Activated T-helper 1 cell treated with Interleukin-2 at 50 U/mL for 16 hours (primary cell): ENCODE data around the gene PMIS2.
A peak's percentile ranks its signal among the peaks of the same experiment; 100 is the strongest.

ENCODE experiments used
- DNase-seq: peaks from one replicate; pipeline ENCODE4 v3.0.0-alpha.2; 2020; ENCODE audit warnings: low read depth

The PMIS2 gene

DNA sequence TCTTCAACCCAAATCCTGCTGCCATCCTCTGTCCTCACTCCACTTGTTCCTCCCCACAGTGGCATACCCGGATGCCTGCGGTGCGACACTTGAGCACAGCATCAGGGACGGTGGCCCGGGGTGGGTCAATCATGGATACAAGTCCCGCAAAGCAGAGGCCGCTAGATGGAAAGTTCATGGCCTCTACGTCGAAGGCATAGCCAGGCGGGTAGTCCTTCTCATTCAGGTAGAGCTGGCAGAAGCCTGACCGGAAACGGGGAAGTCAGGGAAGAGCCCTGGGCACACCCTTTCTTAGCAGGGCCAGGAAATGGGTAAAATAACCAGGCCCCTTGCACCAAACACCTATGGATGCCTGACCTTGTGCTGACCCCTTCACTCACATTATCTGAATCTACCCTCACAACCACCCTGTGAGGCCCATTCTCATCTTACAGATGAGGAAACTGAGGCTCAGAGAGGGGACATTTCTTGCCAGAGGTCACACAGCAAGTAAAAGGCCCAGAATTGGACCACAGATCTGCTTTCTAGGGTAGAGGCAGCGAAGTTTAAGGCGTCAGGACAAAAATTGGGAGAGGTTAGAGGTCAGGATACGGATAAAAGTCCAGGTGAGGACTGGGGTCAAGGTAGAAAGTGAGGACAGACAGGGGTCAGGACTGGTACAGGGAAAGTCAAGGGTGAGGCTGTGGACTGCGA lies 29.0 kb upstream of the PMIS2 start:
- DNase-seq: no peak

DNA sequence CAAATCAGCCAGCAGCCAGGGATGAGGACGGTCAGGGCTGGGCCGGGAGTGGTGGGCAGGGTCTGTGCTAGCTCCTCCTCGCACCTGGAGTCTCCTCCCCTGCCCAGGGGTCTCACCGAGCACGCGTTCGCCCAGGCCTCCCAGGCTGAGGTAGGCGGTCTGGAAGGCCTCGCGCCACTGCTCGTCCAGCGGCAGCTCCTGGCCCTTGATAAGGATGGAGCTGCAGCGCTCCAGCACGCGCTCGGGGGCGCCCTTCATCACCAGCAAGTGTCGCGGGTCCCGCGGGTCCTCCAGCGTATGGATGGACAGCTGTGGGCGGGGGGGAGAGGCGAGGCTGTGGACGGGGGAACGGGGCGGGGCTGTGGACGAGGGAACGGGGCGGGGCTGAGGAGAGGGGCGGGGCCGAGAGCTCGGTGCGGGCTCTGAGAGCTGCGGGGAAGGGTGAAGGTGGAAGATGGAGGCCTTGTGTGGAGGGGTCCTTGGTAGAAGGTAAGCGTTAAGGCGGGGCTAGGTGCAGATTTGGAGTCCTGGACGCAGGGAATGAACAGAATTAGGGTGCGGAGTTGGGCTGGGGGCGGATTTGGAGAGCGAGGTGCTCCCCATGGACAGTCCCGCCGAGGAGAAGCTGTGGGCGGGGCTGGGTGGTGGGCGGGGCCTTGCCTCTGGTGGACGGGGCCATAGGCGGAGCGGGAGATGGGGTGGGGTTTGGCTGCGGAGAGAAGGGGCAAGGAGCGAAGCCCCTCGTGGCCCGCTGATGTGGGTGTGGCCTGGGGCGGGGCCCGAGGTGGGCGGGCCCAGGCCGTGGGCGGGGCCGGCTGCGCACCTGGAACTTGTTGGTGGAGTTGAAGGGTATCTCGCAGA lies 28.2 kb upstream of the PMIS2 start:
- DNase-seq: peak; percentile 23

DNA sequence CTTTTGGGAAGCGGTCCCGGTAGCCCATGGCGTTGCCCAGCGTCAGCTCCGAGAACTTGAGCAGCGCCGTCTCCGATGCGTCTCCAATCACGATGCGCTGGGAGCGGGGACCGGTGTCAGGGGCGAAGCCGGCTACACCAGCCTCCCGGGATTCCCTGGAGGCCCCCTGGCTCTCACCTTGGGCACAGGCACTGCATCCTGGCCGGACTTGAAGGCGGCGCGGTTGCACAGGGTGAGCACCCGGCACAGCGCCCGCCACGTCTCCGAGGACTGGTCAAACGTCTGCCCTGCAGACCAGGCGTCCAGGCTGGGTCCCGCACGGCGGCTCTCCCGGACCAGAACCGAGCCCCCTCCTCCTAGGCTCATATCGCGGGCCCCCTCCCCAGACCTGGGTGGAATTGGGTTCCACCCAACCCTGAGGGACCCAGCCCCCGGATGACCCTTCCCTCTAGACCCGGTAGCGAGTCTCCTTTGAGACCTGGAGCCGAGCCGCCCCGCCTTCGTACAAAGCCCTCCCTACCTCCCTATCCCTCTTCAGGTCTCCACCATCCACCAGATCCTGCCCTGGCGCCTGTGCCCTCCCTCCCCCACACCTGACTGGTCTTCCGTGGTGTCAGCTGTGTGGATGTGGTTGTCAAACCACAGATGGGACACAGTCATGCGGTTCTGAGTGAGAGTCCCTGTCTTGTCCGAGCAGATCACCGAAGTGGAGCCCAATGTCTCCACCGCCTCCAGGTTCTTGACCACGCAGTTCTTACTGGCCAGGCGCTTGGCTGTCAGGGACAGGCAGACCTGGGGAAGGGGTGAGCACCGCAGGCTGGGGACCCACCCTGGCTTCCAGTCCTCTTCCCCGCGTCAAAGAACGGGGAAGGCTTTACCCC lies 27.3 kb upstream of the PMIS2 start:
- no peak for DNase-seq

DNA sequence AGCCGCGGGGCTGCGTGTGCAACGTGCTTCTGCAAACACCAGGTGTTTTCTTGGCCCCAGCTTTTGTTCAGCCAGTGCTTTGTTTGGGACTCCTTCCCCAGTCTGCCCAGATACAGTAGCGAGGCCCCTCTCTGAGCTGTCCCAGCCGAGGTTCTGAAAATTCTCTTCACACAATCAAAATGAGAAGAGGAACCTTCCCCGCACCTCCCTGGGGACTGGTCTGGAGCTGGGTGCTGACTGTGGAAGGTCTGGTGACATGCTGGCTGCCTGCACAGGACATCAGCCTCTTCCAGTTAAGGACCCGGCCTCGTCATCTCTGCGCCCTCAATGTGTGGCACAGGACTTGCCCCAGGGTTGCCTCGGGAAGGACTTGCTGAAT lies 26.7 kb upstream of the PMIS2 start:
- DNase-seq: no peak

DNA sequence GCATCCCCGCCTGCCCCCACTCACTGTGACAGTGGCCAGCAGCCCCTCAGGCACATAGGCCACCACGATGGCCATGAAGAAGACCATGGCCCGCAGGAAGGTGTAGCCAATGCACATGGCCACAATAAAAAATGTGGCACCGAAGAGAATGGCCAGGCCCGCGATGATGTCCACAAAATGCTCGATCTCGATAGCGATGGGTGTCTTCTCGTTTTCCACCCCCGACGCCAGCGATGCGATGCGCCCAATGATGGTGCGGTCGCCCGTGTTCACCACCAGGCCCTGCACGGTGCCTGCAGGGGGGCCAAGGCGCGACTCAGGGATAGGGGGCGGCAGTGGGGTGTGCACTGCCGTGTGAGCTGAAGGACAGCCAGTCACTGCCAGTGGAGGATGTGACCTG lies 26.2 kb upstream of the PMIS2 start:
- DNase-seq: no peak

DNA sequence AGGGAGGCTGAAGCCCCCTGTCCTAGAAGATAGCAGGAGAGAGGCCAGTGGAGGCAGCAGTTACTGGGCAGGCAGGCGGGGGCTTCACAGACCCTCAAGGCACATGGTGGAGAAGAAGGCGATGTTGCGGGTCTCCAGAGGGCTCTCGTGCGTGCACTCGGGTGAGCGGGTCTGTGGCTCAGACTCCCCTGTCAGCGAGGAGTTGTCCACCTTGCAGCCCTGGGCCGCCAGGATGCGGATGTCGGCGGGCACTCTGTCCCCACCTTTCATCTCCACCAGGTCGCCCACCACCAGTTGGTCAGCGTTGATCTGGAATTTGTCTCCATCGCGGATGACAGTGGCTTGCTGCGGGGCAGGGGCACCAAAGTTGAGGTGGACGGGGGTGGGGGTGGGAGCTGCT lies 25.7 kb upstream of the PMIS2 start:
- DNase-seq: no peak

DNA sequence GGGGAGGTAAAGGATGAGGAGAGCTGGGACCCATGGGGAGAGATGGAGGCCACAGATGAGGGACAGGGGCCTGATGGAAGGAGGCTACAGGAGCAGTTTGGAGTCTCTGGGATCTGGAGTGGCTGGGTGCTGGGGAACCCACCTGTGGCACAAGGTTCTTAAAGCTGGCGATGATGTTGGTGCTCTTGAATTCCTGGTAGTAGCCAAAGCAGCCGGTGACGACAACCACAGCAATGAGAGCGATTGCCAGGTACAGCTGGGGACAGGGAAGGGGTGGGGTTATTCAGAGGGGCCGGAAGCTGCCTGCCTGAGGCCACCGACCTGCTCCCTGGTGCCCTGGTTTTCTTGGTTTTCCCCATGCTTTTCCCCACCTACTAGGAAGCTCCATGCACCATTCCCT lies 25.3 kb upstream of the PMIS2 start:
- no peak for DNase-seq

DNA sequence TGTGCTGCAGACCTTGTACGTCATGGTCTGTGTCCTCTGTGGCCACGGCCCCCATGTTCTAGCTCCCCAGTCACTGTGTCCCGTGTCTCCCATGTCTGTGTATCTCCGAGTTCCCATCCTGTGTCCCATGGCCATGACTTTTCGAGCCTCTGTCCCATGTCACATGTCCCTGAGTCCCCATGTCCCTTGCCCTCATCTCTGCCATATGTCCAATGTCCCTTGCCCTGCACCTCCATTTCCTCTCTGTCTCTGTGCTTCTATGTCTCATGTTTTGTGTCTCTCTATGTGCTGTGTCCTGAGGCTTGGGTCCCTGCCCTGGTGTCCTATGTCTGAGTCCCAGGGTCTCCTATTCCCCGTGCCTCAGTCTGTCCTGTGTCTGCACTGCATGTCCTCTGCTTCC lies 24.5 kb upstream of the PMIS2 start:
- DNase-seq: no peak

DNA sequence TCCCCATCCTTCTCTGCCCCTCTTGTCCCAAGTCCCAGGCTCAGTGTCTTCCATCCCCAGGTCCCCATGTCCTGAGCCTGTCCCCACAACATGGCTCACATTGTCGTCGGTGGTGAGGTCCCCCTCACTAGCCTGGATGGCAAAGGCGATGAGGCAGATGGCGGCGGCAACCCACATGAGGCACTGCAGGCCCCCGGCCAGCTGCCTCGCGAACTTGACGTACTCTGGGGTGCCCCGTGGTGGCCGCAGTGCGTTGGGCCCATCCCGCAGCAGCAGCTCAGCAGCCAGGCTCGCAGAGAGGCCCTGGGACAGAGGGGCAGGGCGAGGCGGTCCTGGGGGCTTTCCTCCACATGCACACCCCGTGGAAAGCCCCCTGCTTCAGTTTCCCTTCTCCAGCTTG lies 23.6 kb upstream of the PMIS2 start:
- DNase-seq: no peak

DNA sequence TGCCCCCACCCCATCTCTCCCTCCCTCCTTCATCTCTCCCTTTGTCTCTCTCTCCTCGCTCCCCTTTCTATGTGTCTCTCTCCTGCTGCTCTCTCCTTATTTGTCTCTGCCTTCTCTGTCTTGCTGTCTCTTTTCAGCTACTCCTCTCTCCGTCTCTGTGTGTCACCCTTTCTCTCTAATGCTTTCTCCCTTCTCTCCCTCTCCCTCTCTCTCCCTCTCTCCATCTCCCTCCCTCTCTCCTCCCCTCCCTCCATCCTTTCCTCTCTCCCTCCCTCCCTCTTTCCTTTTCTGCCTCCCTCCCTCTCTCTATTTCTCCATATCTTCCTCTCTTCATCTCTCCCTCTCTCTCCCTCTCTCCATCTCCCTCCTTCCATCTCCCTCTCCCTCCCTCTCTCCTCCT lies 23.2 kb upstream of the PMIS2 start:
- no peak for DNase-seq

DNA sequence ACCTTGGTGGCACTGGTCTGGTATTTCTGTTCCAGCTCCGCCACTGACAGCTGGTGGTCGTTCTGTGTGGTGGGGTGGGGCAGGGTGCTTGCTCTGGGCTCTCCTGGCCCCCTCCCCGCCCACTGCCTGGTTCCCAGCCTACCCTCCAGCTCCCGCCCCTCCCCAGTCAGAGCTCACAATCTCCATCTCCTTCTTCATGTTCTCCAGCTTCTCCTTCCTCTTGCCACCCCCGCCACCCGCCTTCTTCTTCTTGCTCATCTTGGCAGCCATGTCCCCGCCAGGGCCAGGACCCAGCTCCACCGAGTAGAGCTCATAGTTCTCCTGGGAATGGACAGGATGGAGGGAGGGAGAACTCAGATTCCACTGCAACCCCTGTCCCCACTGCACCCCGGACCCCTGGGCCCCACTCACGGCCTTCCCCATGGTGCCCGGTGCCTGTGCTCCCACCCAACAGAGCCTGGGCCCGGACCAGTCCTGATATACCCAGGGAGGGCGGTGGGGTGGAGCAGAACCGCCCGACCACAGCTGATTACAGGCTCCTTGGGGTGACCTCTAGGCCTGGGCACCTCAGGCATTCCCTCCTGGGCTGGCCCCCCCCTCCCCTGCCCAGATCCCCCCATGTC lies 22.7 kb upstream of the PMIS2 start, which contains the start of gene ATP4A:
Gene ATP4A (minus strand): TSS at position 452 of the 623 bp plus-strand sequence. CDS start 29 bp downstream, at position 423.
- DNase-seq: no peak

DNA sequence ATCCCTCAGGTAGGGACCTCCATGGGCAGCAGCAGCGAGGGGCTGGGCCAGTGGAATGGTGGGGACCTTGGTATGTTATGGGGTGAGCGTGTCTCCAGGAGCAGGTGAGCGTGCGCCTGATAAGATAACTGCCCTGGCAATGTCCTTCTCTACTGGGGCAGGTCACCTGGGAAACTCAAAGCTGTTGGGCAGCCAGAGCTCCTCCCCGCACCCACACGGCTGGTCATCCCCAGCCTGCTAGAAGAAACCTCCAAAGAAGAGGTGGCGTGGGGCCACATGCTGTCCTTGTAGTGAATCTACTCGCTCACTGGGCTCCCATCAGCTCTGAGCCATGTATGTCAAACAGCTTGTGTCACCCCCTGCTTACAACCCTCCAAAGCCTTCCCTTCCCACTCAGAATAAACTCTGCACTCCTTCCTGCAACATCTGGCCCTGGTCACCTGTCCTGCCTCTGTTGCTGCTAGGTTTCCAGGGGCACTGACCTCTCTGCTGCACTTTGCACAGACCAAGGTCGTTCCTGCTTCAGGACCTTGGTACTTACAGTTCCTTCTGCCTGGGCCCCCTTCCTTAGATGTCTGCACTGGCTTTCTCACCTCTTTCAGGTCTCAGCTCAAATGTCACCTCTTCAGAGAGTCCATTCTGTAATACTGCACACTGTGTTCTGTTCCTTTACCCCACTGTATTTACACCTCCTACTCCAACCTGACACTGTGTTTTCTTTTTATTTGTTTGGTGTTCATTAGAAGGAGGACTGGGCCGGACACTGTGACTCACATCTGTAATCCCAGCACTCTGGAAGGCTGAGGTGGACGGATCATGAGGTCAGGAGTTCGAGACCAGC lies 20.7 kb upstream of the PMIS2 start:
- DNase-seq: no peak

DNA sequence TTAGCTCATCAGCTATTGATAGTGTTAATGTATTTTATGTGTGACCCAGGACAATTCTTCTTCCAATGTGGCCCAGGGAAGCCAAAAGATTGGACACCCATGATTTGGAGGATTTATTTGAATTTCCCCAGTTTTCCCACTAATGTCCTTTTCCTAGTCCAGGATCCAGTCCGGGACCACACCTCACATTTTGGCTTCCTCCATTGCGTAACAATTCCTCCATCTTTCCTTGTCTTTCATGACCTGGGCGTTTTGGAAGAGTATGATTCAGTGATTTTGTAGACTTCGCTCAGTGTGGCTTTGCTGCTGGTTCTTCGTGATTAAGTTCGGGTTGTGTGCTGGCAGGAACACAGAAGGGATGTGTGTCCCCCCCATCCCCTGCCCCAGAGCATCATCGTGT lies 19.2 kb upstream of the PMIS2 start:
- no peak for DNase-seq

DNA sequence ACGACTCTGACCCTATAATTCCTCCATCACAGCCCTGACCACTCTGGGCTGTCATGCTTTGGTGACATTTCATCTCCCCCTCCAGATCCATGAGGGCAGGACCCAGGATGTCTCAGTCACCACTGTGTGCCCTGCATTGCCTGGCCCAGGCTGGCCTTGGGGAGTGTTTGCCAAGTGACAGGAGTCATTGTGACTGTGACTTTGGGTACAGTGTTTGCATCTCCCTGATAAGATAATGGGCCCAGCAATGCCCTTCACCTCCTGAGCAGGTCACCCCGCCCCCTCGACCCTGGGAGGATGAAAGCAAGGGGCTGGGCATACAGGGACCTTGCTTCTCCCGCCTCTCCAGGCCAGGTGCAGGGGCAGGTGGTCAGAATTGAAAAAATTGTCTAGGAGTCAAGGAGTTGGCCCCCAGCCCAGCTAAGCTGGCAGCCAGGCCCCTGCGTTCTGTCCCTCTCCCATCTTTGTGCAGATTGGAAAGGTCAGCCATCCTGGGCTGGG lies 16.6 kb upstream of the PMIS2 start:
- no peak for DNase-seq

DNA sequence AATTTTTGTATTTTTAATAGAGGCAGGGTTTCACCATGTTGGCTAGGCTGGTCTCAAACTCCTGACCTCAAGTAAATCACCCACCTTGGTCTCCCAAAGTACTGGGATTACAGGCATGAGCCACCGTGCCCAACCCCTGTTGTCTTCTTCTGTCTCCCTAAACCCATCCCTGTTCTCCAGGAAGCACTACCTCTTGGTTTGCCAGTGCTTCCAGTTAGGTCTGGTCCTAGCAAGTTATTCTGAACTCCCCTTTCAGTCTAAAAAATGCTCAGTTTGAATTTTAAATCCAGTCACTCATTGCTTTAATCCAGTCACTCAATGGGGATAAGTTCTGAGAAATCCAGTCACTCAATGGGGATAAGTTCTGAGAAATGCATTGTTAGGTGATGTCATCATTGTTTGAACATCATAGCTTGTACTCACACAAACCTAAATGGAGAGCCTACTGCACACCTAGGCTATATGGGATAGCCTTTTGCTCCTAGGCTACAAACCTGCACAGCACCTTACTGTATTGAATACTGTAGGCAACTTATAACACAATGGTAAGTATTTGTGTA lies 14.5 kb upstream of the PMIS2 start:
- DNase-seq: no peak

DNA sequence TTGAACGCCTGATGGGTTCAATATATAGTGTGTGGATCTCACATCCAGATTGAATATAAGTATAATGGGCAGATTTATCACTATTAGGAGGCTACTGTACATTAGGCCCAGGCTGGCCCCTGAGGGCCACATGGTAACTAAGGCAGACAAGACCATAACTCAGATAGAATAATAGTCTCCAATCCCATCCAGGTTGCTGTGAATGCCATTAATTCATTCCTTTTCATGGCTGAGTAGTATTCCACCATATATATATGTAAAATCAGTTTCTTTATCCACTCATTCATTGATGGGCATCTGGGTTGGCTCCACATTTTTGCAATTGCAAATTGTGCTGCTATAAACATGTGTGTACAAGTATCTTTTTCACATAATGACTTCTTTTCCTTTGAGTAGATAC lies 8.1 kb upstream of the PMIS2 start:
- DNase-seq: no peak

DNA sequence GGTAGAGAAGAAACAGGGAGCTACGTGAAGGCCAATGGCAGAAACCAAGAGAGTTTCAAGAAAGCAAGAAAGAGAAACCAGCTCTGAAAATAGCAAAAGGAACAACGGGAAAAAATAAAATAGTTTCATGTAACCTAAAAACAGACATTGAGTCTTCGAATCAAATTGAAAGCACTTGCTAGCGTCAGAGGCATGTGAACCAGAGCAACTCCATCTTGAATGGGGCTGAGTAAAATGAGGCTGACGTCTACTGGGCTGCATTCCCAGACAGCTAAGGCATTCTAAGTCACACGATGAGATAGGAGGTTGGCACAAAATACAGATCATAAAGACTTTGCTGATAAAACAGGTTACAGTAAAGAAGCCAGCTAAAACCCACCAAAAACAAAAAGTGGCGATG lies 7.3 kb upstream of the PMIS2 start:
- no peak for DNase-seq

DNA sequence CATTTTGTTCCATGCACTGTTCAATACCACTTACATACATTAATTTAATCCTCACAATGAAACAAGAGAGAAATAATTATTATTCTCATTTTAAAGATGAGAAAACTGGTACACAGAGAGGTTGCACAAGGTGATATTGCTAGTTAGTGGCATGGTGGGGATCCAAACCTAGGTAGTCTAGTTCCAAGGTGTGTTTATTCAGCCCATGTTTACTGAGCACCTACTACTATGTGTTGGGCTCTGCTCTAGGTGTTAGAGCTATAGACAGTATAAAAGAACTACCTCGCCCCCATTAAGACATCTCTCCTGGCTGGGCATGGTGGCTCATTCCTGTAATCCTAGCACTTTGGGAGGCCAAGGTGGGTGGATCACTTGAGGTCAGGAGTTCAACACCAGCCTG lies 3.2 kb upstream of the PMIS2 start:
- no peak for DNase-seq

DNA sequence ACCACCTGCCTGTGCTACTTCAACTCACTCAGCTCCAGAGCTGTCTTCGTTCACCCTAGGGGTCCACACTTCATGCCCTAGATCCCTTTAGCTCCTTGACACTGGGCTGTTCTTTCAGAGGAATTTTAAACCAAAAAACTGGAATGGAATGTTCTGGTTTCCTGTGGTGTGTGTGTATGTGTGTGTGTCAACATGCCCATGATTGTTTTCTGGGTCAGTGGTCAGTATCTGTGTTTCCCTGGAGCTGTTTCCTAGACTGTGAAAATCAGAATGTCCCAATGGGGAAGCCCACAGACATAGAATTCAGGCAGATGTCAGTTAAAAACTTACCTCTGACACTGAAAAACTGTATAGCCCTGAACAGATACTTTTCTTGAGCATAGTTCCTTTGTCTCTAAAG lies 1.3 kb downstream of the PMIS2 start:
- no peak for DNase-seq

DNA sequence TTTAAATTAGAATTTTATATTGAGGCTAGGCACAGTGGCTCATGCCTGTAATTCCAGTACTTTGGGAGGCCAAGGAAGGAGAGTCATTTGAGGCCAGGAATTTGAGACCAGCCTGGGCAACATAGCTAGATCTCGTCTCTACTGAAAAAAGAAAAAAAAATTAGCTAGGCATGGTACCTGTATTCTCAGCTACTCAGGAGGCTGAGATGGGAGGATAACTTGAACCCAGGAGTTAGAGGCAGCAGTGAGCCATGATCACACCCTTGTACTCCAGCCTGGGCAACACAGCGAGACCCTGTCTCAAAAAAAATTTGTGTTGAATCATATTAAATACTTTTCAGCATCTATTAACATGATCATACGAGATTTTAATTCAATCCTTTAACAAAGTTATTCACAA lies 4.9 kb downstream of the PMIS2 start:
- no peak for DNase-seq

DNA sequence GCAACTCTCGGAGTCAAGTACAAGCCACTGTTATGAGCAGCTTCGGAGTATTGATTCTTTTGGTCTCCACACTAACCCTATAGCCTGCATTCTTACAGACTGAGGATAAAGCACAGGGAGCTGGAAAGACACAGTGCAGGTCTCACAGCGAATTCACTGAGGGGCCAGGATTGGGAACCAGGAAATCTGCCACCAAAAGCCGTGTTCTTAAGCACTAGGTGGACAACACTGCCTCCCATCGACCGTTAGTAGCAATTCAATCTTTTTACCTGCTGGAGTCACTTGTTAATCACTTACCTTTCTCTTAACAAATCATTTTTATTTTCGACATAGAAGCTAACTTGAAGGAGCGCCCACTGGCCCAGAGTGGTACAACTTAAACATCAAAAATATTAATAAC lies 6.3 kb downstream of the PMIS2 start:
- no peak for DNase-seq
